ENCODE results near the gene JAM3. TPM values are rescaled to one million over a fixed set of nuclear protein-coding genes. Genes with fewer than 3 reads are reported as not detected.

Gene JAM3
- total RNA-seq, 1 experiment from 2014 or later, result 45.4 TPM

DNA sequence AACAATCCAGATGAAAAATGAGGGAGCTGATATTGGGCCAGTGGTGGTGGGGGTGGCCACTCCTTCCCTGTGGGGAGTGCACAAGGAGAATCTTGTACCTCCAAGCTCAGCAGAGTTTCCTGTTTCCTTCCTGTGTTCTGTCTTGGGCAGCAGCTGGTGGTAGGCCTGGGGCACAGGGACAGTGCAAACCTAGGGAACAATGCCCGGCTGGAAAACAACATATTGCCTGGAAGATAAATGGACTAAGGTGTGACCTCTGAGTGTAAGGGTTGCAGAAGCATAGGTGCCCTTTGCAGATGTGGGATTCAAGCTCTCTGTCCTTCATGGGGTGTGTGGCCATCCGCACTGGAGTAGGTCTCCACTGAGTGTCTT, 5.8 kb upstream of the JAM3 start:
- Histone ChIP-seq H3K9me3 (ENCODE audit: control insufficient read depth, insufficient read depth, low read depth, low read length) (no peaks in the 10 kb centered on the region), H3K27me3 (ENCODE audit: control insufficient read depth, insufficient read depth, low read length) (peaks cover 26% of the 10 kb centered on the region), H3K4me1 (ENCODE audit: control insufficient read depth, insufficient read depth, low read length) (no peaks in the 10 kb centered on the region), H3K36me3 (ENCODE audit: control insufficient read depth, insufficient read depth, low read length) (no peaks in the 10 kb centered on the region), H3K4me3 (ENCODE audit: low read depth in 2 of 2, low read length in 2 of 2) (no peak overlapping the region), H3K27ac (ENCODE audit: low read length) (no peak overlapping the region)
- intact Hi-C loops (cut with micrococcal nuclease; ENCODE audit: unreplicated experiment), result no loop called here
- in situ Hi-C loops (cut with HindIII; ENCODE audit: low pct_unique_long_range_greater_than_20kb, low sequenced_read_pairs), result no loop called here
- TF ChIP-seq POLR2AphosphoS5 (IDR thresholded peaks at IDR 0.05; ENCODE audit: low read depth, low read length), result no peak
- no peak for TF ChIP-seq TCF7L2 (IDR thresholded peaks at IDR 0.05; ENCODE audit: low read depth, low read length)
- TF ChIP-seq, protein P1, sequence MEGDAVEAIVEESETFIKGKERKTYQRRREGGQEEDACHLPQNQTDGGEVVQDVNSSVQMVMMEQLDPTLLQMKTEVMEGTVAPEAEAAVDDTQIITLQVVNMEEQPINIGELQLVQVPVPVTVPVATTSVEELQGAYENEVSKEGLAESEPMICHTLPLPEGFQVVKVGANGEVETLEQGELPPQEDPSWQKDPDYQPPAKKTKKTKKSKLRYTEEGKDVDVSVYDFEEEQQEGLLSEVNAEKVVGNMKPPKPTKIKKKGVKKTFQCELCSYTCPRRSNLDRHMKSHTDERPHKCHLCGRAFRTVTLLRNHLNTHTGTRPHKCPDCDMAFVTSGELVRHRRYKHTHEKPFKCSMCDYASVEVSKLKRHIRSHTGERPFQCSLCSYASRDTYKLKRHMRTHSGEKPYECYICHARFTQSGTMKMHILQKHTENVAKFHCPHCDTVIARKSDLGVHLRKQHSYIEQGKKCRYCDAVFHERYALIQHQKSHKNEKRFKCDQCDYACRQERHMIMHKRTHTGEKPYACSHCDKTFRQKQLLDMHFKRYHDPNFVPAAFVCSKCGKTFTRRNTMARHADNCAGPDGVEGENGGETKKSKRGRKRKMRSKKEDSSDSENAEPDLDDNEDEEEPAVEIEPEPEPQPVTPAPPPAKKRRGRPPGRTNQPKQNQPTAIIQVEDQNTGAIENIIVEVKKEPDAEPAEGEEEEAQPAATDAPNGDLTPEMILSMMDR (IDR thresholded peaks at IDR 0.05), result no peak
- TF ChIP-seq, protein P2, sequence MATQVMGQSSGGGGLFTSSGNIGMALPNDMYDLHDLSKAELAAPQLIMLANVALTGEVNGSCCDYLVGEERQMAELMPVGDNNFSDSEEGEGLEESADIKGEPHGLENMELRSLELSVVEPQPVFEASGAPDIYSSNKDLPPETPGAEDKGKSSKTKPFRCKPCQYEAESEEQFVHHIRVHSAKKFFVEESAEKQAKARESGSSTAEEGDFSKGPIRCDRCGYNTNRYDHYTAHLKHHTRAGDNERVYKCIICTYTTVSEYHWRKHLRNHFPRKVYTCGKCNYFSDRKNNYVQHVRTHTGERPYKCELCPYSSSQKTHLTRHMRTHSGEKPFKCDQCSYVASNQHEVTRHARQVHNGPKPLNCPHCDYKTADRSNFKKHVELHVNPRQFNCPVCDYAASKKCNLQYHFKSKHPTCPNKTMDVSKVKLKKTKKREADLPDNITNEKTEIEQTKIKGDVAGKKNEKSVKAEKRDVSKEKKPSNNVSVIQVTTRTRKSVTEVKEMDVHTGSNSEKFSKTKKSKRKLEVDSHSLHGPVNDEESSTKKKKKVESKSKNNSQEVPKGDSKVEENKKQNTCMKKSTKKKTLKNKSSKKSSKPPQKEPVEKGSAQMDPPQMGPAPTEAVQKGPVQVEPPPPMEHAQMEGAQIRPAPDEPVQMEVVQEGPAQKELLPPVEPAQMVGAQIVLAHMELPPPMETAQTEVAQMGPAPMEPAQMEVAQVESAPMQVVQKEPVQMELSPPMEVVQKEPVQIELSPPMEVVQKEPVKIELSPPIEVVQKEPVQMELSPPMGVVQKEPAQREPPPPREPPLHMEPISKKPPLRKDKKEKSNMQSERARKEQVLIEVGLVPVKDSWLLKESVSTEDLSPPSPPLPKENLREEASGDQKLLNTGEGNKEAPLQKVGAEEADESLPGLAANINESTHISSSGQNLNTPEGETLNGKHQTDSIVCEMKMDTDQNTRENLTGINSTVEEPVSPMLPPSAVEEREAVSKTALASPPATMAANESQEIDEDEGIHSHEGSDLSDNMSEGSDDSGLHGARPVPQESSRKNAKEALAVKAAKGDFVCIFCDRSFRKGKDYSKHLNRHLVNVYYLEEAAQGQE (IDR thresholded peaks at IDR 0.05; ENCODE audit: insufficient read depth in 1 of 2, low read depth in 2 of 2, low read length in 1 of 2), result no peak
- TF ChIP-seq SIN3A (IDR thresholded peaks at IDR 0.05; ENCODE audit: borderline replicate concordance, insufficient read depth, low read depth, low read length), result no peak
- CTCF ChIA-PET, result interaction anchor here (1.1 kb wide), 1 partner anchor 13 kb away, joined by 3 read pairs; no protein-coding TSS in a partner anchor
- DNase-seq (ENCODE audit: low read depth, low spot score) (no peak), ATAC-seq (no peak; the same call in 1 of the 2 replicates)
- POLR2A ChIA-PET, result interaction anchor here (0.5 kb wide), 1 partner anchor 130 kb away, joined by 3 read pairs; no protein-coding TSS in a partner anchor
- BruUV-seq (replicated peaks), result no TSS peak

DNA sequence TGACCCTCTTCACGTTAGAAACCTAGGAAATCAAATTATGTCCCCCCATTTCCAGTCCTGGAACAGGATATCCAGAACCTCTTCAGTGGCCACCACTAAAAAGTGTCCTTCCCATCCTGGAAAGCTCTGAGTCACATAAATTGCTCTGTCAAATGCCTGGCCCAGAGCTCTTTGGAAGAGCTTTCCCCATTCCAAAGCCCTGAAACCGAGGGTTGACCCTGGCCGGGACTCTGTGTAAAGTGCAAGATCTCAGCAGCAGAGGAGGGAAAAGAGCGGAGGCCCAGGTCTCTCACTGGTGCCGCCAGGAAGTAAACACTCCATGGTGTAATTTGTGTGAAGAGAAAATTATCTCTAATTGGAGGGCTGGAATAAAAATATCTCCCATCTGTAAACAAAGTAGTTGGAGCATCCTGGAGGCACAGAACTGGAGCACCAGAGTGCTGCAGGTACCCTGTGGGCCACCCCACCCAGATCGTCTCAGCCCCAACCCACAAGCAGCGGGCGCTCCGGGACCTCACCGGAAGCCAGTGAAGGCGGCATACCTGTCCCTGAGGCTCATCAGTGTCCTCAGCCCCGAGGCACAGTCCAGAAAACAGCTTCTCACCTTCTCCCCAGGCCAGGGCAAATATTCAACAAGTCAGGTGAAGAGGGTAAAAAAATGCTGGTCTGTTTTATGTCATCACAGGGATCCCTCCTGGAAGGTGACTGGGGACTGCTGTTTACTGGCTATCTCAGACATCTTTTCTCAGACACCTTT, 4.7 kb upstream of the JAM3 start:
- no TSS peak for BruUV-seq (replicated peaks)
- Histone ChIP-seq H3K27me3 (ENCODE audit: control insufficient read depth, insufficient read depth, low read length) (peaks cover 29% of the 10 kb centered on the region), H3K27ac (ENCODE audit: low read length) (no peak overlapping the region), H3K4me3 (ENCODE audit: low read depth in 2 of 2, low read length in 2 of 2) (no peak overlapping the region), H3K4me1 (ENCODE audit: control insufficient read depth, insufficient read depth, low read length) (no peaks in the 10 kb centered on the region), H3K36me3 (ENCODE audit: control insufficient read depth, insufficient read depth, low read length) (no peaks in the 10 kb centered on the region), H3K9me3 (ENCODE audit: control insufficient read depth, insufficient read depth, low read depth, low read length) (no peaks in the 10 kb centered on the region)
- in situ Hi-C loops (cut with HindIII; ENCODE audit: low pct_unique_long_range_greater_than_20kb, low sequenced_read_pairs), result no loop called here
- TF ChIP-seq POLR2AphosphoS5 (IDR thresholded peaks at IDR 0.05; ENCODE audit: low read depth, low read length) (no peak), SIN3A (IDR thresholded peaks at IDR 0.05; ENCODE audit: borderline replicate concordance, insufficient read depth, low read depth, low read length) (no peak), TCF7L2 (IDR thresholded peaks at IDR 0.05; ENCODE audit: low read depth, low read length) (no peak)
- TF ChIP-seq, protein P2 (IDR thresholded peaks at IDR 0.05; ENCODE audit: insufficient read depth in 1 of 2, low read depth in 2 of 2, low read length in 1 of 2), result no peak
- TF ChIP-seq, protein P1 (IDR thresholded peaks at IDR 0.05), result no peak
- ChIA-PET POLR2A (no interaction called here), CTCF (no interaction called here)
- DNase-seq (ENCODE audit: low read depth, low spot score), result no peak
- intact Hi-C loops (cut with micrococcal nuclease; ENCODE audit: unreplicated experiment), result no loop called here
- no peak for ATAC-seq
